DND-41 (cell line): ENCODE data around the gene LIAS.

Experiments used
- EZH2 ChIP-seq: IDR thresholded peaks from 3 replicates; pipeline ENCODE4 v1.6.1; 2012; ENCODE audit warnings: borderline replicate concordance, low read depth, mild to moderate bottlenecking, moderate library complexity, low read length, inconsistent platforms; ENCODE audit not compliant: severe bottlenecking
- TF ChIP-seq, protein P1 (sequence below): IDR thresholded peaks from 2 replicates; pipeline ENCODE4 v1.5.1; 2012; ENCODE audit warnings: borderline replicate concordance, low read length, moderate library complexity, mild to moderate bottlenecking; ENCODE audit not compliant: poor library complexity, severe bottlenecking; ENCODE audit errors: extremely low read depth

DNA sequence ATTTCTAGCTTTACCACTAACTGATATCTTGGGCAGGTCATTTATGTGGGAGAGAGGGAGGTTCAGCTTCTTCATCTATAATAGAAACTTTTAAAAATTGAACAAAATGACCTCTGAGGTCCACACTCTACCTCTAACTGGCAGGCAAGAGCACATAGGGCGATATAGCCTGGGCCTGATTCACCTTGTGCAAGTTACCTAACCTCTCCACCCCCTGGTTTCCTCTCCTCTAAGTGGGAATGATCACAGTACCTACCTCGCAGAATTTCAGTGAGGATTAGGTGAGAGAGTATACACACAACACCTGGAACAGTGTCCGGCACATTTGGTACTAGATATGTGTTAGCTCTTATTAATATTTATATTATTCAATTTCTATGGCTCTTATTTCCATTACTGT is 36.6 kb upstream of the LIAS start:
- TF ChIP-seq EZH2, result no peak
- TF ChIP-seq, protein P1, sequence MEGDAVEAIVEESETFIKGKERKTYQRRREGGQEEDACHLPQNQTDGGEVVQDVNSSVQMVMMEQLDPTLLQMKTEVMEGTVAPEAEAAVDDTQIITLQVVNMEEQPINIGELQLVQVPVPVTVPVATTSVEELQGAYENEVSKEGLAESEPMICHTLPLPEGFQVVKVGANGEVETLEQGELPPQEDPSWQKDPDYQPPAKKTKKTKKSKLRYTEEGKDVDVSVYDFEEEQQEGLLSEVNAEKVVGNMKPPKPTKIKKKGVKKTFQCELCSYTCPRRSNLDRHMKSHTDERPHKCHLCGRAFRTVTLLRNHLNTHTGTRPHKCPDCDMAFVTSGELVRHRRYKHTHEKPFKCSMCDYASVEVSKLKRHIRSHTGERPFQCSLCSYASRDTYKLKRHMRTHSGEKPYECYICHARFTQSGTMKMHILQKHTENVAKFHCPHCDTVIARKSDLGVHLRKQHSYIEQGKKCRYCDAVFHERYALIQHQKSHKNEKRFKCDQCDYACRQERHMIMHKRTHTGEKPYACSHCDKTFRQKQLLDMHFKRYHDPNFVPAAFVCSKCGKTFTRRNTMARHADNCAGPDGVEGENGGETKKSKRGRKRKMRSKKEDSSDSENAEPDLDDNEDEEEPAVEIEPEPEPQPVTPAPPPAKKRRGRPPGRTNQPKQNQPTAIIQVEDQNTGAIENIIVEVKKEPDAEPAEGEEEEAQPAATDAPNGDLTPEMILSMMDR, result no peak
